Rectal smooth muscle tissue (tissue), 1 donor: ENCODE results near the gene TBC1D10A.

ENCODE experiments used
- H3K27ac ChIP-seq: one replicate; pipeline ENCODE4 v1.7.0; 2013; ENCODE audit warnings: low read depth, low read length, inconsistent platforms
- H3K27me3 ChIP-seq: one replicate; pipeline ENCODE4 v1.7.0; 2013; ENCODE audit warnings: low read length; ENCODE audit not compliant: control insufficient read depth, insufficient read depth
- H3K36me3 ChIP-seq: one replicate; pipeline ENCODE4 v1.7.0; 2013; ENCODE audit warnings: low read length; ENCODE audit not compliant: control insufficient read depth, insufficient read depth
- H3K4me1 ChIP-seq: one replicate; pipeline ENCODE4 v1.7.0; 2013; ENCODE audit warnings: low read length; ENCODE audit not compliant: control insufficient read depth, insufficient read depth
- H3K4me3 ChIP-seq: one replicate; pipeline ENCODE4 v1.7.0; 2013; ENCODE audit warnings: low read length
- H3K9ac ChIP-seq: one replicate; pipeline ENCODE4 v1.7.0; 2013; ENCODE audit warnings: low read length

Gene TBC1D10A

DNA sequence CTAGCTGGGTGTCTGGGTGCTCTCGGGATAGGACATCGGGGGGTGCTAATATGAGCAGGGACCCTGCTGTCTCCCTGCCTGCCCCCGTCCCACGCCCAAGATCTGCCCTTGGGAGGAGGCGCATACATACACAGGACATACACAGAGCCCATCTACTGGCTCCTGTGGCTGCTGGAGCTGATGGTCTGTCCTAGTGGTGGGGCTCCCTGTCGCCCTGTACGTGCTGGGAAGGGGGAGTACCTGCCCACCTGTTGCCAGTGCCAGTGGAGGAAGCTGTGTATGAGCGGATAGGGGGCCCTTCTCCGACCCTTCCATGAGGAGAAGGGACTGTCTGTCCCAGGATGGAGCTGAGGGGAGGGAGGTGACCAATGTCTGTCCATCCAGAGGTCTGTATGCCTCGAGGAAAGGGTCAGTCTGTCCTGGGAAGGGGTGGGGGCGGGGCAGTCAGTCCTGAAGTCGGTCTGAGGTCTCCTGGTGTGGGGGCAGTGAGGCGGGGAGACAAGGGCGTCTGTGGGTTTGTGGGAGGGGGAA, 952 bp downstream of the TBC1D10A start:
- peaks cover 4% of the 10 kb centered on the region for H3K36me3 ChIP-seq
- H3K9ac ChIP-seq, result peak overlapping the region; percentile 71
- no peaks in the 10 kb centered on the region for H3K27me3 ChIP-seq
- peak overlapping the region; percentile 92 for H3K4me3 ChIP-seq
- peak overlapping the region; percentile 84 for H3K27ac ChIP-seq
- peaks cover 19% of the 10 kb centered on the region for H3K4me1 ChIP-seq

DNA sequence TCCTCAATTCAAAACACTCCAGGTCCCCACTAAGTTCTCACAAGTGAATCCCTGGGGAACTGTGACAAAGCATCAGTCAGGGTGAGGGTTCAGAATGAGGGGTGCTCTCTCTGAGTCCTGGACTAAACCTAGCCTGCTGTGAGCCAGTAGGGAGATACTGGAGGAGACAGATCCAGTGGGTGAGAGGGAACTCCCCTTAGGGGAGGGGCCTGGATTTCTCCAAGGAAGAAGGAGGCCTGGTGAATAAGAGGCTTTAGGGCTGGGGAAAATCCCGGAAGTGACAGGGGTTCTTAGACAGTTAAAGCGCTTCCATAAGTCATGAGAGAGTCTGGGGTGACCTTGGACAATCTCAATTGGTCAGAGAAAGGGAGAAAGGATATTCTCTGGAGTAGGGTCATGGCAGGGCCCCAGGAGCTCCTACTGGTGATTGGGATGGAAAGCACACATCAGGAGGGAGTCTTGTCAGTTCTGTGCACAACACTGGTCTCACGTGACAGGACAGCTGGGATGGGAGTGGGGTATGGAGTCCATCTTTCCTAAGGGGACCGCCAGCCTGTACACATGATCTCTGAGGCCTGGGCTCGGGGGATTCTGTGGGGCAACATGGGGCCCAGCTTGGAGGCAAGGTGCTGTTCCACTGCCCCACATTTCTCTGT, 1.5 kb downstream of the TBC1D10A start:
- H3K27ac ChIP-seq, result peak overlapping the region; percentile 84
- peaks cover 19% of the 10 kb centered on the region for H3K4me1 ChIP-seq
- no peaks in the 10 kb centered on the region for H3K27me3 ChIP-seq
- peak overlapping the region; percentile 92 for H3K4me3 ChIP-seq
- H3K9ac ChIP-seq, result peak overlapping the region; percentile 71
- peaks cover 3% of the 10 kb centered on the region for H3K36me3 ChIP-seq

DNA sequence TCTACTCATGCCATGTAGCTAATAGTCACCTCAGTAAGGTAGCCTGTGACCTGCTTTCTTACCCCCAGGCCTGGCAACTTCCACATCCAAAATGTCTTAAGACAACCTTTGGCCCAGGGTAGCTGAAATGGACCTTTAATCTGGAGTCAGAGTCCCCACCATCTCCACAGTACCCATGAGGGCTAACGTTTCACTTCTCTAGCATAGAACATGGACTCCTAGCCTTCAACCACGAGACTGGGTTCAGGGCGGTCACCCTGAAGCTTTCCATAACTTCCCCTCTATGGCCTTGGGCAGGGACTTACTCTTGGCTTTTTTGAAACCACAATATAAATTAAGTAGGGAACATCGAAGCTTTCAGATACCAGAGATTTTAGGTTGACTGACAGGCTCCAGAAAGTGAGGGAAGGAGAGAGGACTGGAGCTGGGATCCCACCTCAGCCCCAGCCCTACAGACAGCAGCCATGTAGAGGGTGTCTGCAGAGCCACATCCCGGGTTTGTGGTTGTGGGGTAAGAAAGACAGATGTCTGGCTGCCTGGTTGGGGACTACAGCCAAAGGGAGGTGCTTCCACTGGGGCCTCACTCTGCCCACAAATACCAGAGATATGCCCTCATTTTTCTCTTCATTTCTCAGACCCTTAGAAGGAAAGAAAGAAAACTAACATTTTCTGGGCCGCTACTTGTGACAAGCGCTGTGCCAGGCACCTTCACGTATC, 2.6 kb downstream of the TBC1D10A start:
- Histone ChIP-seq H3K9ac (no peak overlapping the region), H3K36me3 (peaks cover 4% of the 10 kb centered on the region), H3K4me1 (peaks cover 19% of the 10 kb centered on the region), H3K27me3 (no peaks in the 10 kb centered on the region), H3K4me3 (peak overlapping the region; percentile 92), H3K27ac (peak overlapping the region; percentile 84)

DNA sequence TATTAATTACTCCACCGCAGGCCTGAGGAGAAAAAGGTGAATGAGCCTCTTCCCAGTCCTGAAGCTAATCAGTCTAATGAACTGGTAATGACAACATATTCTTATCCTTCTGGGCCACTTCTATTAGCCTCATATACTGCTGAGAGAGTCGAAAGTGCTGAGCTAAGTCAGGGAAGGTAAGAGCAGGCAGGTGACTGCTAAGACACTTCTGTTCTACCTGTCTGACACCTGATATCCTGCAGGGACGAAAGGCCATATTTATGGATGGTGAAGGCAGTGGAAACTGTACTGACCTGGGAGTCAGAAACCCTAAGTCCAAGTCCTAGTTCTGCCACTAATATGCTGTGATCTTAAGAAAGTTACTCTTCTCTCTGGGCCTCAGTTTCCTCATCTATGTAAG, 3.5 kb downstream of the TBC1D10A start:
- H3K27ac ChIP-seq, result no peak overlapping the region
- no peak overlapping the region for H3K9ac ChIP-seq
- peaks cover 4% of the 10 kb centered on the region for H3K36me3 ChIP-seq
- H3K4me1 ChIP-seq, result peaks cover 19% of the 10 kb centered on the region
- H3K27me3 ChIP-seq, result no peaks in the 10 kb centered on the region
- H3K4me3 ChIP-seq, result no peak overlapping the region

DNA sequence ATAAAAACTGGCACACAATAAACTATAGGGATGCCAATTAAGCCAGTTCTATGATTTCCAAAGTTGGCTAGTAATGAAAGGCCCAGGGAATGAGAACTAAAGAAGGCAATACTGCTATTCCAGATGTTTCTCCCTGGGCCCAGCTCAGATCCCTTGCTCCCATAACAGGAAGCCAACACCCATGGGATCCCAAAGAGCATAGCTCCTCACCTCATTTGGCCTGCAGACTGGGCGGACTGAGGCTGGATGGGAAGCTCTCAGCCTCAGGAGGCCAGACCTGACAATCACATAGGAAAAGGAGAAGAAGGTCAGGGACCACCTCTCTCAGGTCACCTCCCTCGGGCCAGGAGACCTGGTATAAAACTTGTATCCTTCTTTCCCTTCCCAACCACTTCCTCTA, 5.3 kb downstream of the TBC1D10A start:
- Histone ChIP-seq H3K36me3 (peaks cover 4% of the 10 kb centered on the region), H3K9ac (no peak overlapping the region), H3K4me1 (peaks cover 16% of the 10 kb centered on the region), H3K27ac (no peak overlapping the region), H3K4me3 (no peak overlapping the region), H3K27me3 (no peaks in the 10 kb centered on the region)

DNA sequence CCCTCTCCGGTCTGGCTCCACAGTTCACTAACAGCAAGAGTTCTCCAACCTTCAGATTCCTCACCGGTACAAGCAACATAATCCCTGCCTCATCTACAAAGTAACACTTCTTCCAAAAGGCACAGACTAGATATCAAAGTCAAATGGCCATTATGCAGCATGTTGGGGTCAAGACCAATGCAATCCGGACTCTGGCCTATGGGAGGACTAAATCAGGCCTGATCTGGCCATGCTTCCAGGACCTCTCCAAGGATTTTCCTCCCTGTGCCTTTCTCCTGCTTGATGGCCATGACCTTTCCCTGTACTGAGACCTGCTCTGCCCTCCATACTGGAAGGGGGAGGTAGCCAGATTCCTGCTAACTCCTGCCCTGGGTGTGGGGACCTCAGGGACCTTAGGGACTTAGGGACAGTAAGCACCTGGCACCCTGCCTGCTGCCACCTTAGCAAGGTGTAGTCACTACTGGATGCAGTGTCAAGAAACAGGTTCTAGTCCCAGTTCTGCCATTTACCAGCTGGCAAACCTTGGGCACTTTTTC, 6.7 kb downstream of the TBC1D10A start:
- H3K4me1 ChIP-seq, result peaks cover 12% of the 10 kb centered on the region
- no peak overlapping the region for H3K27ac ChIP-seq
- H3K4me3 ChIP-seq, result no peak overlapping the region
- no peak overlapping the region for H3K9ac ChIP-seq
- peaks cover 4% of the 10 kb centered on the region for H3K36me3 ChIP-seq
- no peaks in the 10 kb centered on the region for H3K27me3 ChIP-seq

DNA sequence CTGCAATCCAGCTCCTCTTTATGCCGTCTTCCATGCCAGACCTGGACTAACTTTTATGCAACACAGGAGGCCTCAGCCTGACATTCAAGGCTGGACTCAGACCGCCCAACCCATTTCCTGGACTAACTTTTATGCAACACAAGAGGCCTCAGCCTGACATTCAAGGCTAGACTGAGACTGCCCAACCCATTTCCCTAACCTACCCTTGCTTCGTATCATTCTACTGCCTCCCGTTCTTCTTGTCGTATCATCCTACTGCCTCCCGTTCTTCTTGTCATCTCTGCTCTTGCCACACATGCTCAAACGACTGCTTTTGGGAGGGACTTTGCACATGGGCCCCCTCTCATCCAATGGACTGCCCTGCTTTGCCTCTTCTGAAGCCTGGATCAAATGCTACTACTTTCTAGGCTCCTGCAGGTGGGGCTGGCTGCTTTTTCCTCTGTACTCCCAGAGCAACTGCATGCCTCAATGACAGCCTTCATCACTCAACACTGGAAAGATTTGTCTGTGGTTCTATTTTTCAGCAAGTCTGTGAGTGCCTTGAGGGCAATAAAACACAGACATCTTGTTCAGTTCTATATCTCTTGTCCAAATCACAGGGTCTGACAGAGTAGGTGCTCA, 7.8 kb downstream of the TBC1D10A start:
- no peak overlapping the region for H3K27ac ChIP-seq
- H3K9ac ChIP-seq, result no peak overlapping the region
- peaks cover 4% of the 10 kb centered on the region for H3K36me3 ChIP-seq
- no peaks in the 10 kb centered on the region for H3K27me3 ChIP-seq
- H3K4me1 ChIP-seq, result peaks cover 5% of the 10 kb centered on the region
- no peak overlapping the region for H3K4me3 ChIP-seq

DNA sequence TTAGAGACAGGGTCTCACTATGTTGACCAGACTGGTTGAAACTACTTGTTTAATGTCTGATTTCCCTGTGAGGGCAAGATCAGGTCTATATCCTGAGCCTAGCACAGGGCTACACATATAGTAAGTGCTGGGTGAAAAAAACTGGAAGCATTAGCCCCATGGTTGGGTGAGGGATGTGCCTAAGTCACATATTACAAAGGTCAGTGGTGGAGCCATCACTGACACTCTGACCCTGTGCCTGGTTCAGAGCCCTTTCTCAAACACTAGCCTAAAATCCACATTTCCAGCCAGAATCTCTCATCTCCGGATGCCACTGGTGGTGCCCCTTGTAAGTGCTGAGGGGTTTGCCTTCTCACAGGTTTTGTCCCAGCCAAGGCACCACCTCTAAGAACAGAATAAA, 9.0 kb downstream of the TBC1D10A start:
- Histone ChIP-seq H3K36me3 (peaks cover 4% of the 10 kb centered on the region), H3K9ac (no peak overlapping the region), H3K4me1 (peaks cover 5% of the 10 kb centered on the region)

DNA sequence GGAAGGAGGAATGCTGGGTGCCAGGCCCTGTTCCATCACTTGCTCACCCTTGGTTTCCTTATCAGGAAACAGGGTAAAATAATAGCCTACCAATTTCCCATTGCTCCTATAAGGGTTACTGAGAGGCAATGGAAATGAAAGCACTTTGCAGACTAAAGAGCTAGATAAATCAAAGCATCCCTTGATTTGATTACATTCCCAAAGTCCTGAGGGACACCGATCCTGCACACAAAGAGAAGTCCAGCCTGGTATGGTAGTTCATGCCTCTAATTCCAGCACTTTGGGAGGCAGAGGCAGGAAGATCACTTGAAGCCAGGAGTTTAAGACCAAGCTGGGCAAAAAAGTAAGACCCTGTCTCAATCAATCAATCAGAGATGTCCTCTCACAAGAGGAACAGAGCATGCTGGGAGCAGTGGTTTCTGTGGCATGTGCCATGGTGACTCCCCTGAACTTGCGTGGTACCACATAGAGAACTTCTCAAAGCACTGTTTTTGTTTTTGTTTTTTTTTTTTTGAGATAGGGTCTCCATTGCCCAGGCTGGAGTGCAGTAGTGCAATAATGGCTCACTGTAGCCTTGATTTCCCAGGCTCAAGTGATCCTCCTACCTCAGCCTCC, 10.7 kb downstream of the TBC1D10A start:
- Histone ChIP-seq H3K27ac (no peak overlapping the region), H3K9ac (no peak overlapping the region), H3K4me1 (peaks cover 16% of the 10 kb centered on the region), H3K36me3 (peaks cover 4% of the 10 kb centered on the region), H3K4me3 (no peak overlapping the region), H3K27me3 (no peaks in the 10 kb centered on the region)

More for the DNA sequence above, 9.0 kb downstream of the TBC1D10A start:
- H3K27me3 ChIP-seq, result no peaks in the 10 kb centered on the region
- H3K27ac ChIP-seq, result no peak overlapping the region
- no peak overlapping the region for H3K4me3 ChIP-seq

DNA sequence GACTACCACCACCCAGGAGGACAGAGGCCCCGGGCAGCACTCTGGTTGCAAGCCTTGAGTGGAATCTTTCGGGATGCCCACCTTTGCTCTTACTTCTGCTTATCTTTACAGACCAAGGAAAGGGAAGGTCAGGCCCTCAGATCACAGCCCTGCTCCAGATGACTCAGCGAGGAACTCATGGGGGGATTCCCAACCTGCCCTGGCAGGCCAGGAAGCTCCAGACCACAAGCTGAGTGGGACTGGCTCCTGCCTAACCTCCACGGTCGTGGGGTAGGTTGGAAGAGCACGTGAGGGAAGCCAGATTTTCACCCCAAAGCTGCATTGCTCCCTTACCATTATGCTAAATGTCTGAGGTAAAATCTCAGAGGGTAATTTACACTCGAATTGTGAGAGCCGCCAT, 11.8 kb downstream of the TBC1D10A start:
- peaks cover 28% of the 10 kb centered on the region for H3K4me1 ChIP-seq
- H3K4me3 ChIP-seq, result no peak overlapping the region
- H3K9ac ChIP-seq, result no peak overlapping the region
- no peaks in the 10 kb centered on the region for H3K27me3 ChIP-seq
- H3K36me3 ChIP-seq, result no peaks in the 10 kb centered on the region
- H3K27ac ChIP-seq, result no peak overlapping the region

DNA sequence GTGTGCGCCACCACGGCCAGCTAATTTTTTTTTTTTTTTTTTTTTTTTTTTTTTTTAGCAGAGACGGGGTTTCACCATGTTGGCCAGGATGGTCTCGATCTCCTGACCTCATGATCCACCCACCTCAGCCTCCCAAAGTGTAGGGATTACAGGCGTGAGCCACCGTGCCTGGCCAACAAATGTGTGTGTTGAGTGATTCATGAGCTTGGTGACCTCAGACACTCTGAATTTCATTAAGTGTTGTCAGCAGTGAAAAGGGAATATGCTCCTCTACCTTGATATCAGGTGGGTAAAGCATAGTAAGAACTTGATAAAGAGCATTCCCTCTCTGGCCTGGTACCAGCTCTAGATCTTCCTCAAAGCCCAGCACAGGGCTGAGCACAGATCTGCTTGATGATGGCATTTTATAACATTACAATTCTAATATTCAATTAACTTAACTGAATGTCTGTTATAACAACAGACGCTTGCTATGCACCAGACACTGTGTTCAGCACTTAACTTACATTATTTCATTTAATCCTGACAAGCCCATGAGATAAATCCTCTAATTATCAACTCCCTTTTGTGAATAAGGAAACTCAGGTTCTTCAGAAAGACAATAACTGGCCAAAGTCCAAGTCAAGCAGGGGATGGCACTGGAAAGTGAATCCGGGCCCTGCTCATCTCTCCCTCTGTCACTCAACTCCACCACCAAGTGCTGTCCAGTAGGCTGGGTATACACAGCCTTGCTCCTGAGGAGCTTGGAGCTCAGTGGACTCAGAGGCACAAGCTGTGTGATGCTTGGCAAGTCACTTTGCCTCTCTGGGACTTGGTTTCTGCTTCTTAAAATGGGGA, 13.0 kb downstream of the TBC1D10A start:
- Histone ChIP-seq H3K27me3 (no peaks in the 10 kb centered on the region), H3K9ac (no peak overlapping the region), H3K27ac (no peak overlapping the region), H3K36me3 (no peaks in the 10 kb centered on the region), H3K4me1 (peaks cover 38% of the 10 kb centered on the region), H3K4me3 (no peak overlapping the region)
